Muscle layer of duodenum (tissue), 2 donors: ENCODE measurements around the gene MKLN1.

ENCODE experiments used
- H3K27ac ChIP-seq: one replicate; pipeline ENCODE4 v1.7.0; 2013; ENCODE audit warnings: mild to moderate bottlenecking, low read length
- H3K27me3 ChIP-seq: one replicate; pipeline ENCODE4 v1.7.0; 2013; ENCODE audit warnings: low read depth, mild to moderate bottlenecking, control low read depth, low read length
- H3K36me3 ChIP-seq, 2 donors: one replicate each; pipeline ENCODE4 v1.7.0; 2013; ENCODE audit warnings: low read length in 2 of 2, control low read depth in 1 of 2, mild to moderate bottlenecking in 1 of 2; ENCODE audit not compliant: insufficient read depth in 2 of 2, control insufficient read depth in 1 of 2
- H3K4me1 ChIP-seq, 2 donors: one replicate each; pipeline ENCODE4 v1.7.0; 2013; ENCODE audit warnings: low read length in 2 of 2, mild to moderate bottlenecking in 2 of 2, control low read depth in 1 of 2, moderate library complexity in 1 of 2; ENCODE audit not compliant: insufficient read depth in 2 of 2, control insufficient read depth in 1 of 2
- H3K4me3 ChIP-seq, 2 donors: one replicate each; pipeline ENCODE4 v1.7.0; 2013; ENCODE audit warnings: low read length in 2 of 2, low read depth in 1 of 2, mild to moderate bottlenecking in 1 of 2
- H3K9me3 ChIP-seq, 2 donors: one replicate each; pipeline ENCODE4 v1.7.0; 2013; ENCODE audit warnings: low read length in 2 of 2, control low read depth in 1 of 2, mild to moderate bottlenecking in 1 of 2; ENCODE audit not compliant: control insufficient read depth in 1 of 2
- donor health status: healthy.

Gene MKLN1

DNA sequence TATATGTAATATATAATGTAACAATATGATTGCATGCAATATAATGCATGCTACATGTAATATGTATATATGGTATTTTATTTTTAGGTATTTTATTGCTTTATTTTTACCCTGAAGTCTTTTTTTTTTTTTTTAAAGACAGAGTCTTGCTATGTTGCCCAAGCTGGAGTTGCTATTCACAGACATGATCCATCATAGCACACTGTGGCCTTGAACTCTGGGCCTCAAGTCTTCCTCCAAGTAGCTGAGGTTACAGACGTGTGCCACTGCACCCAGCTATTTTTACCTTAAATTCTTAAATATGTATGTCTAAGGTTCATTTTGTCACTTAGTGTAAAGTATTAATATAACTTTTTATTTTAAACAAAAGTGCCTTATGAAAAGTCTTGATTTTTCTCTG, 47.1 kb downstream of the MKLN1 start:
- no peak overlapping the region for H3K27ac ChIP-seq
- H3K9me3 ChIP-seq: no peaks in the 10 kb centered on the region
- no peak overlapping the region for H3K4me3 ChIP-seq
- no peaks in the 10 kb centered on the region for H3K36me3 ChIP-seq
- H3K4me1 ChIP-seq: peaks cover 0 to 22% of the 10 kb centered on the region in 2 donors
- H3K27me3 ChIP-seq: no peaks in the 10 kb centered on the region

- H3K4me3 ChIP-seq: no peak overlapping the region
- no peaks in the 10 kb centered on the region for H3K9me3 ChIP-seq
- peaks cover 0 to 15% of the 10 kb centered on the region in 2 donors for H3K4me1 ChIP-seq
- peaks cover 0 to 7% of the 10 kb centered on the region in 2 donors for H3K36me3 ChIP-seq
- H3K27ac ChIP-seq: no peak overlapping the region
- H3K27me3 ChIP-seq: no peaks in the 10 kb centered on the region
These were observed 53.6 kb downstream of the MKLN1 start for GRCh38 chr7:131381069-131381838.

DNA sequence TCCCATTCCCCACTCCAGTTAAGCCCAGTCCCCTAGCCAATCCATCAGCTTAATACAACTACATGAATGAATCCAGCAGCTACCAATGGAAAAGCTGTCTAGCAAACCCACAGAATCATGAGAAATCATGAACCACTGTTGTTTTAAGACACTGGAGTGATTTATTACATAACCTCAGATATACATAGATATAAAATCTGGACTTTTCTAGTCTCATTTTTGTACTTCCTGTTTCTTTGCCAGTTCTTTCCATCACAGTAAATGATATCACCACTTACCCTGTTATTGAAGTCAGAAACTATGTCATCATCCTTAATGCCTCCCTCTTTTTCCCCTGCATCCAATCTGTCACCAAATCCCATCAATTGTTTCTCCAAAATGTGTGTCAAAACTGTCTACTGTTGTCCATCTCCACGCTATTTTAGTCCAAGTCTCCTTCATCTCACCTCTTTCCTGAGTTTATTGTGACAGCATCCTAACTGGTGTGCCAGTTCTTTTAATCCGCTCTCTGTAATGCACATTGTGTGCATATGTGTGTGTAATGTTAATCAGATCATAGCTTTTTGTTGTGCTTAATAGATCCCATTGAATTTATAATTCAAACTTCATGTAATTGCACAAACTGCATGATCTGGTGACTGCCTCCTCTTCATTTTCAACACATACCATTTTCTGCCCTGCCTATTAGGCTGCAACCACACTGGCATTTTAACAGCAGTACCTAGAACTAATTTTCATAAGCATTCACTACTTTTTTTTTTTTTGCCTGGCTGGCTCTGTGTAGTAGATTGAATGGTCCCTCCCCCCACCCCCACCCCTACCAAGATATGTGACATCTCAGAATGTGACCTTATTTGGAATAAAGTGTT, 56.0 kb downstream of the MKLN1 start:
- Histone ChIP-seq H3K9me3 (no peaks in the 10 kb centered on the region), H3K4me1 (peaks cover 0 to 15% of the 10 kb centered on the region in 2 donors), H3K27me3 (no peaks in the 10 kb centered on the region), H3K4me3 (no peak overlapping the region), H3K36me3 (peaks cover 0 to 7% of the 10 kb centered on the region in 2 donors), H3K27ac (no peak overlapping the region)

DNA sequence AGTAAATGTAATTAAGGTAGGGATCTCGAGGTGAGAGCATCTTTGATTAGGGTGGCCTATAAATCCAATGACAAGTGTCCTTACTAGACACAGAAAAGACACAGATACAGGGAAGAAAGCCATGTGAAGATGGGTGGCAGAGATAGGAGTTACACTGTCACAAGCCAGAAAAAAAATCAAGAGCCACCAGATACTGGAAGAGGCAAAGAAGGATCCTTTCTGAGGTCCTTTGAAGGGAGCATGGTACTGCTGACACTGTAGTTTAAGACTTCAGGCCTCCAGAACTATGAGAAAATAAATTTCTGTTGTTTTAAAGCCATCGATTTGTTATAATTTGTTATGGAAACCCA, 56.6 kb downstream of the MKLN1 start:
- H3K4me3 ChIP-seq: no peak overlapping the region
- no peaks in the 10 kb centered on the region for H3K9me3 ChIP-seq
- peaks cover 0 to 15% of the 10 kb centered on the region in 2 donors for H3K4me1 ChIP-seq
- H3K27ac ChIP-seq: no peak overlapping the region
- peaks cover 0 to 7% of the 10 kb centered on the region in 2 donors for H3K36me3 ChIP-seq
- no peaks in the 10 kb centered on the region for H3K27me3 ChIP-seq

DNA sequence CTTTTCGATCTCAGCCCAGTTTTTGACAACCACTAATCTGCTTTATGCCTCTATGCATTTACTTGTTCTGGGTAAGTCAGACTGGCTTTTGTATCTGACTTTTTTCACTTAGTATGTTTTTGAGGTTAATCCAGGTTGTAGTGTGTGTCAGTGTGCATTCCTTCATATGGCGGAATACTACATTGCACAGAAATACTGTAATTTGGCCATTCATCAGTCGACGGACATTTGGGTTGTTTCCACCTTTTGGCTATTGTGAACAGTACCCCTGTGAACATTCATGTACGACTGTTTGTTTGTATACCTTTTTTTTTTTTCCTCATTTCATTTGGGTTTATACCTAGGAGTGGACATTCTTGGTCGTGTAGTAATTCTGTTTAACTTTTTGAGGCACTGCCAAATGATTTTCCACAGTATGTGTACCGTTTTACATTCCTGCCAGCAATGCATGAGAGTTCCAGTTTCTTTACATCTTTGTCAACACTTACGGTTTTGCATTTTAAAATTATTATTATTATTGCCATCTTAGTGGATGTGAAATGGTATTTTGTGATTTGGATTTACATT, 57.4 kb downstream of the MKLN1 start:
- Histone ChIP-seq H3K27me3 (no peaks in the 10 kb centered on the region), H3K27ac (no peak overlapping the region), H3K4me3 (no peak overlapping the region), H3K36me3 (peaks cover 0 to 7% of the 10 kb centered on the region in 2 donors), H3K4me1 (peaks cover 0 to 15% of the 10 kb centered on the region in 2 donors), H3K9me3 (no peaks in the 10 kb centered on the region)

- H3K27ac ChIP-seq: no peak overlapping the region
- H3K4me1 ChIP-seq: peaks cover 0 to 15% of the 10 kb centered on the region in 2 donors
- no peak overlapping the region for H3K4me3 ChIP-seq
- no peaks in the 10 kb centered on the region for H3K36me3 ChIP-seq
- no peaks in the 10 kb centered on the region for H3K27me3 ChIP-seq
- no peaks in the 10 kb centered on the region for H3K9me3 ChIP-seq
These were observed 60.5 kb downstream of the MKLN1 start for GRCh38 chr7:131388126-131388525.

DNA sequence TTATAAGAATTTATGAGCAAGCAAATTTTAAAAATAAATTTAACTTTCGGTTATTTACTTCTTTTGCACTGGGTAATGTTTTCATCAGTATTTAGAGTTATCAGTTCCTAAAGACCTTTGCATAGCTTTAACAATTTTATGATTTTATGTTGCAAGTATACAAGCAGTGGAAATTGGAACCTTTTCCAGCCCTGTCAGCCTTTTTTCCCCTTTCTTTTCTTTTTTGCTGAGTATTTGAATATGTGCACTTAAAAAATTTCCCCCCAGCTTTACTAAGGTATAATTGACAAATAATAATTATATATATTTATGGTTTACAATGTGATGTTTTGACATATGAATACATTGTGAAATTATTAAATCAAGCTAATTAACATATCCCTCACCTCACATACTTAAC, 62.6 kb downstream of the MKLN1 start:
- no peak overlapping the region for H3K4me3 ChIP-seq

DNA sequence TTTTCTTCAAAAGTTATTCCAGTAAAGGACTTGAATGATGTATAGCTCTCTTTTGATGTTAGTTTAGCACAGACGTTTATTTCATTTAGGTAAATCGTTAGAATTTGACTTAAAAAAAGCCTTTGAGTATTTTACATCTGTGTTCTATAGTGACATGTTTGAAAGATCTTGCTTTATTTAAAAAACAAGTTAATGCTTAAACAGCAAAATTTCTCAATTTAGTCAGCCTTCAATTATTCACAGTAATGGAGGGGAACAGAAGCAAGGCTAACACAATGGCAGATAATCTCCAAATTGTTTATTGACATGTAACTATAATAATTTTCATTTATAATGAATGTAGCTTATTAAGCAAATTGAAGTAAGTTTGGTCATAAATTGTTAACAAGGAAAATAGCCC, 63.5 kb downstream of the MKLN1 start:
- Histone ChIP-seq H3K36me3 (no peaks in the 10 kb centered on the region), H3K9me3 (no peaks in the 10 kb centered on the region), H3K27ac (no peak overlapping the region), H3K27me3 (no peaks in the 10 kb centered on the region), H3K4me1 (no peaks in the 10 kb centered on the region), H3K4me3 (no peak overlapping the region)

More for the DNA sequence above, 62.6 kb downstream of the MKLN1 start:
- H3K9me3 ChIP-seq: no peaks in the 10 kb centered on the region
- peaks cover 0 to 4% of the 10 kb centered on the region in 2 donors for H3K4me1 ChIP-seq
- H3K27ac ChIP-seq: no peak overlapping the region
- H3K27me3 ChIP-seq: no peaks in the 10 kb centered on the region
- no peaks in the 10 kb centered on the region for H3K36me3 ChIP-seq

GRCh38 chr7:131400681-131401176, 73.1 kb downstream of the MKLN1 start:
- H3K4me1 ChIP-seq: peaks cover 5 to 9% of the 10 kb centered on the region in 2 donors
- H3K4me3 ChIP-seq: no peak overlapping the region
- H3K27me3 ChIP-seq: no peaks in the 10 kb centered on the region
- H3K9me3 ChIP-seq: peaks cover 6 to 7% of the 10 kb centered on the region in 2 donors
- peaks cover 0 to 10% of the 10 kb centered on the region in 2 donors for H3K36me3 ChIP-seq
- H3K27ac ChIP-seq: no peak overlapping the region

DNA sequence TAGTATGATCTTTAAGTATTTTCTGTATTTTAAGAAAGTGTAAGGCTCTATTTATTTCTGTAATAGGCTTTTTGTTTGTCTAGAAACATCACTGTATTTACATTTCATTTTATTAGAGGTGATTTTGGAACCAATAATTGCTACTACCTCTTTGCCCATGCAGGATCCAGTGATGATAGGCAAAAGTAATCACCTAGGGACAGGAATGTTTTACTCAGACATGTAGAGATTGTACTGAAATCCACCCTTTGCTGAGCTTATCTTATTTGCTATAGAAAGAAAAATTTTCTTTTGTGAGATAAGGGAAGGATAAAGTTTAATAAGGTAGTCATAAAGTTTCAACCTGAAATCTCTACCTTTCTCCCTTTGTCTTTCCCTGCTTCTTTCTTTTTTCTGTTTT, 73.5 kb downstream of the MKLN1 start:
- Histone ChIP-seq H3K27me3 (no peaks in the 10 kb centered on the region), H3K27ac (no peak overlapping the region), H3K9me3 (peaks cover 6 to 7% of the 10 kb centered on the region in 2 donors), H3K4me3 (no peak overlapping the region), H3K4me1 (peaks cover 5 to 9% of the 10 kb centered on the region in 2 donors), H3K36me3 (peaks cover 0 to 10% of the 10 kb centered on the region in 2 donors)

DNA sequence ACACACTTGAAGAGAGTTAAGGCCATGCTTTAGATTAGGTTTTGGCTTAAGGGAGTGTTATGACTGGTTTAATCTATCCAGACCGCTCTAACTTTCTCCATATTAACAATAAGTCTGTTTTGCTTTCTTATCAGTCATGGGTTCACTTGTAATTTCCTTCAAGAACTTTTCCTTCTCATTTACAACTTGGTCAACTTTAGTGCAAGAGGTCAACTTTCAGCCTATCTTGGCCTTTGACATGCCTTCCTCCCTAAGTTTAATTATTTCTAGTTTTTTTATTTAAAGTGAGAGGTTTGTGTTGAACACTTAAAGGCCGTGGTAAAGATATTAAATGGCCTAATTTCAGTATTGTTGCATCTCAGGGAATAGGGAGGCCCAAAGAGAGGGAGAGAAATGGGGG, 75.6 kb downstream of the MKLN1 start:
- Histone ChIP-seq H3K4me3 (no peak overlapping the region), H3K27ac (no peak overlapping the region), H3K36me3 (peaks cover 0 to 10% of the 10 kb centered on the region in 2 donors), H3K9me3 (peaks cover 6 to 7% of the 10 kb centered on the region in 2 donors), H3K27me3 (no peaks in the 10 kb centered on the region), H3K4me1 (peaks cover 5 to 9% of the 10 kb centered on the region in 2 donors)
